GM18858 (cell line): ENCODE data around the gene FCGBP.
"Not testable (repeated sequence)": the region's sequence is repeated elsewhere in the genome, so short reads cannot be mapped to it uniquely, and the experiment has no call there.

Experiments used
- ATAC-seq: cut with Tn5 transposase; IDR thresholded peaks from one replicate; pipeline ENCODE4 v1.9.1; 2021; ENCODE audit not compliant: unreplicated experiment

FCGBP gene

DNA sequence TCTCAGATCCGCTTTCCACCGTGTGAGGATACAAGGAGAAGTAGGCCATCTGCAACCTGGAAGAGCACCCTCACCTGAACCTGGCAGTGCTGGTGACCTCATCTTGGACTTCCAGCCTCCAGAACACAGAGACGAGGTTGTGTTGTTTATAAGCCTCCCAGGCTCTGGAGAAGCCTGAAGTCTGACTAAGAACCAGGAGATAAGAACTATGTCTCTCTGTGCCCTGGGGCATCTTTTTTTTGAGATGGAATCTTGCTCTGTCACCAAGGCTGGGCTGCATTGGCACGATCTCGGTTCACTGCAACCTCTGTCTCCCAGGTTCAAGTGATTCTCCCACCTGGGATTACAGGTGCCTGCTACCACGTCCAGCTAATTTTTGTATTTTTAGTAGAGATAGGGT is 14.5 kb downstream of the FCGBP start:
- ATAC-seq = no peak

GRCh38 chr19:39918183-39918651 is 16.2 kb downstream of the FCGBP start:
- ATAC-seq = no peak

- no peak for ATAC-seq
Measured at GRCh38 chr19:39917561-39918182, 16.8 kb downstream of the FCGBP start.

DNA sequence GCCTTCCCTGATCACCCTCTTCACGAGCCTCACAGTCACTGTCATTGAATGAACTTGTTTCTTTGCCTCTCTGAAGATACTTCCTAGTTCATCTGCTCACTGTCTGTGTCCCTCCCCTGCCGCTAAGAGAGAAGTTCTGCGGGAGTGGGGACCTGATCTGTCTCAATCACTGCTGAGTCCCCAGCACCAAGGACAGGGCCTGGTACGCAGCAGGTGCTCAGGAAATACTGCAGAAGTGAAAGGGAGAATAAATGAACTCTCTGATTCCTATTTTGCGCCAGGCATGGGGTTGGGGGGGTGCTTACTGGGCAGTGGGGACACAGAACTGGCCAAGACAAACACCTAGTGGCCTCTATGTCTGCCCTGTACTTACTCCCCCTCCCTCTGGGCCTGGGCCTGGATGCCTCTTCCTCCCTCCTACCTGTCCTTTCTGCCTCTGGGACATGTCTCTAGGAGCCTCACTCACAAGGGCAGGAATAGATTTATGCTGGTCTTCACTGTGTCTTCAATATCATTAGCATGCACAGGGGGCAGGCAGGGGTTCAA is 17.5 kb downstream of the FCGBP start:
- ATAC-seq = no peak

DNA sequence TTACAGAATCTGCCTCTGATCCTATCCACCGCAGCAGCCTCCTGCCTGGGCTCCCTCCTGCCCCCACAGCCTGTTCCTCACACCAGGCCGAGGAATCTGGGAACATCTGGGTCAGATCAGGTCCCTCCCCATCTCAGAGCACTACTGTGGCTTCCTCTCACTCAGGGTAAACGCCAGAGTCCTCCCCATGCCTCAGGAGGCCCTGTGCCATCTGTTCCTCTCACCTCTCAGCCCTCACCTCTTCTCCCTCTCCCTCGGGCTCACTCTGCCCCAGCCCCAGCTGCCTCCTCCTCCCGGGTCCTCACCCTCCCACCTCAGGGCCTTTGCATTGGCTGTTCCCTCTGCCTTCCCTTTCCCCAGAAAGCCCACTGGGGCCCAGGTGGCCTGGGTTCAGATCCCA is 18.2 kb downstream of the FCGBP start:
- ATAC-seq = no peak

DNA sequence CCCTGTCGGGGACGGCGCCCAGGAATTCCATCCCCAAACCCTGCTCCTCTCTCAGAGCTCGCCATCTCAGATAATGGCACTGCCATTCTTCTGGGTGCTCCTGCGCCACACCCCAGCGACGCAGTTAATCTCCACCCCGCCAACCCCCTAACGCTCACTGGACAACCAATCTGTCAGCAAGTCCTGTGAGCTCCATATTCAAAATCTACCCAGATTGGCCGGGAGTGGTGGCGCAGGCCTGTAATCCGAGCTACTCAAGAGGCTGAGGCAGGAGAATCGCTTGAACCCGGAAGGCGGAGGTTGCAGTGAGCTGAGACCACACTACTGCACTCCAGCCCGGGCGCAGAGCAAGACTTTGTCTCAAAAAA is 18.6 kb downstream of the FCGBP start:
- no peak for ATAC-seq

DNA sequence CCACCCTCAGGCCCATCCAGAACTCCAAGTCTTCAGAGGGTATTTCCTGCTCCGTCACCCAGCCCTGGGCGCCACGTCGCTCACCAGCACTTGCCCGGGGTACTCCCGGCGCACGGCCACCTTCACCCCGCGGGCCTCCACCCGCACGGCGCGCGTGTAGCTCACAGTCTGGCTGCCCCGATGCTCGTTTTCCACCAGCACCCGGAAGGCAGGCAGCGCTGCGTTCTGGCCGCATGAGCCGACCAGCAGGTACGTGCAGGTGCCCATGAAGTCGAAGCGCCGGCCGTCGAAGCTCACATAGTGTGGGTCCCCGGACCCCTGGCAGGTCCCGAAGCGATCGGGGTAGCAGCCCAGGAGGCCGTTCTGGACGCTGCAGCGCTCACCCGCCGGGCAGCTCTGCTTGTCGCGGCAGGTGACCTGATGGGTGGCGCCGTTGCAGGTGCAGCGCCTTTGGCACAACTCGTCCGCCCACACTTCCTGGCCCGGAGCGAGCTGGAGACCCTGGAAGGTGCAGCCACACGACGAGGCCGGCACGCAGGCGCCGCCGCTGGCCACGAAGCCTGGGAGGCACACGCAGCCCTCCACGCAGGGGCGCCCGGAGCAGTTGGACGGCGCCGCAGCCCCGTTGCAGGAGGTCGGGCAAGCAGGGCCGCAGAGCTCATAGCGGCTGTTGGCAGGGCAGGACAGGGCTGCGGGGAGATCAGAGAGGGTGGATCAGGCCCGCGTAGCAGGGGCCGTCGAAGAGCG is 19.2 kb downstream of the FCGBP start:
- ATAC-seq = no peak

DNA sequence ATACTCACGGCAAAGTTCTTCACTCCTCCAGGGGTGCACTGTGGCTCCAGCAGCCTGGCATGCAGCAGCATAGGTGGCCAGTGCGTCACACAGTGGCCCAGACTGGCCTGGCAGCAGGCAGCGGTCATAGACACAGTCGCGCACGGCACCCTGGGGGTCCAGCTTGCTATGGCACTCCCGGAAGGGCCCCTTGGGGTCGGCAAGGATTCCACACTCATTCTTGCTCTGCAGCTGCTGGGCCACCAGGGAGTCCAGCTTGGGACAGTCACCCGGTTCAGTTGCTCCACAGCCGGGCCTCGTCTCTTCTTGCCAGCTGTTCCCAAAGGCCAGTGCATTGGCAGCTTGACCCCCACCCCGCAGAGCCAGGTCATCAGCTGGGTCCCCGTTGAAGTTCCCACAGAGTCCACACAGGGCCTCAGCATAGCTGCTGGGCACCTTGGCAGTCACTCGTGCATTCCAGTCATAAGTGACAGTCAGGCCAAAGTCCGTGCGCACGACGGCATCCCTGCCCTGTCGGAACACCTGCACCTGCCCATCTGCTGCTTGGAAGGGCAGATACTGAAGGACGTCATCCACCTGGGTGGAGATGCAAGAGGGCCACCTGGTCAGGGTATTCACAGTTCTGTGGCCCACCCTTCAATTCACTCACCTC is 20.6 kb downstream of the FCGBP start:
- no peak for ATAC-seq

- ATAC-seq = no peak
Measured at GRCh38 chr19:39908803-39909202, 25.6 kb downstream of the FCGBP start.

GRCh38 chr19:39906820-39907611 is 27.4 kb downstream of the FCGBP start:
- no peak for ATAC-seq

GRCh38 chr19:39906283-39906682 is 28.2 kb downstream of the FCGBP start:
- ATAC-seq = no peak

DNA sequence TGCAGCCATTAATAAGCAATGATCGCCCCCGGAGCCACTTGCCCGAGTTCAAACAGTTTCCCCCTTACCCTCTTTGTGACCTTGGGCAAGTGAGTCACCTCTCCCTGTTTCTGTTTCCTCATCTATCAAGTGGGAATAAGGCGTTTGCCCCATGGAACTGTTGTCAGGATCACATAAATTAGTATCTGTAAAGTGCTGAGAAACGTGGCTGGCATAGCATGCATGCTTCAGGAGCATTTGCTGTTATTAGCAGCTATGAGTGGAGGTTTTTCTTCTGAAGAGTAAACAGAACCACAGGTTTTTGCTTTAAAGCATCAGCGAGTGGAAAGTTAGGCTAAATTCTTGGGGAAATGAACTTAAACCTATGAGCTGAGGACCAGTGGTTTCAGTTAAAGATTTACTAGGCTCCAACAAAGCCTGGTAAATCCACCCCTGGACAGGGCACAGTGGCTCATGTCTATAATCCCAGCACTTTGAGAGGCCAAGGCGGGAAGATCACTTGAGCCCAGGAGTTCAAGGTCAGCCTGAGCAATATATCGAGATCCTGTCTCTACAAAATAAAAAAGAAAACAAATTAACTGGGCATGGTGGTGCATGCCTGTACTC is 30.8 kb downstream of the FCGBP start:
- ATAC-seq = not testable (repeated sequence)

DNA sequence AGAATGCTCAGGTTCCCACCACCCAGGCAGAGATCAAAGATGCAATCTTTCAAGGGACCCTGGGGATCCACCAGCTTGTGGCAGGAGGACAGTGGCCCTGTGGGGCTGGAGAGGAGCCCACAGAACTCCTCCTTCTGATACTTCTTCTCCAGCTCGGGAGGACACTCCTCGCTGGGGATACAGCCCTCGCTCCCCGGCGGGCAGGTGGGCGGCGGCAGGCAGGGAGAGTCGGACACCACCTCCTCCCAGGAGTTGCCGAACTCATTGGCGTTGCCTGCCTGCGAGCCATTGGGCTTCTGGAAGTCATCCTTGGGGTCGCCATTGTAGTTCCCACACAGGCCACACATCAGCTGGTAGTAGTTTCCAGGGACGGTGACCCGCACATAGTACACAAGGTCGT is 32.1 kb downstream of the FCGBP start:
- ATAC-seq = not testable (repeated sequence)

DNA sequence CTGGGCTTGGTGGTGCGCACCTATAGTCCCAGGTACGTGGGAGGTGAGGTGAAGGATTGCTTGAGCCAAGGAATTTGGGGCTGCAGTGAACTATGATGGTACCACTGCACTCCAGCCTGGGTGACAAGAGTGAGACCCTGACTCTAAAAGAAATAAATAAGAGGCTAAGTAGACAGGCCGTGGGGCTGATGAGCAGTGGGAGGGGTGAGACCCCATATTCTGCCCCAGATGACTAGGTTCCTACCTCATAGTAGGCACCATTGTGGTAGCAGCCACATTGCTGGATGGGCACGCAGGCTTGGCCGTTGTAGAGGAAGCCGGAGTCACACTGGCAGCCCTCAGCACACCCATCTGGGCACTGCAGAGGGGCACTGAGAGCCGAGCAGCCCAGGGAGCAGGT is 32.8 kb downstream of the FCGBP start:
- not testable (repeated sequence) for ATAC-seq

DNA sequence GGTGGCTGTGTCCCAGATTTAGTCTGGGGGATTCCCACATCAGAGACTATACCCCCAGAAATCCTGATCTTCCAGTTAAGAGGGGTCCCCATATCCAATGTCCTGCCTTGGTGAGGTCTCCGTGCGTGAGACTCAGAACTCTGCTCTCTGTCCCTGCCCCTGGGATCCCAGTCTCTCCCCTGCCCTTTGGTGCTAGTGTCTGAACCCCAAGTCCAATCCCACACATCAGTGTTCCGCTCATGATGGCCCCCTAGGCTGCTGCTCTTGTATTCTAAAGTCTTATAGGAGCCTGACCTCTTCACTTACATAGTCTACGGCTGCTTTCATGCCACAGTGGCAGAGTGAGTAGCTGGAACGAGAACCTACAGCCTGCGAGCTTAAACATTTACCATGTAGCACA is 35.6 kb downstream of the FCGBP start:
- not testable (repeated sequence) for ATAC-seq

- ATAC-seq = not testable (repeated sequence)
Measured at GRCh38 chr19:39897511-39898245, 36.8 kb downstream of the FCGBP start.

DNA sequence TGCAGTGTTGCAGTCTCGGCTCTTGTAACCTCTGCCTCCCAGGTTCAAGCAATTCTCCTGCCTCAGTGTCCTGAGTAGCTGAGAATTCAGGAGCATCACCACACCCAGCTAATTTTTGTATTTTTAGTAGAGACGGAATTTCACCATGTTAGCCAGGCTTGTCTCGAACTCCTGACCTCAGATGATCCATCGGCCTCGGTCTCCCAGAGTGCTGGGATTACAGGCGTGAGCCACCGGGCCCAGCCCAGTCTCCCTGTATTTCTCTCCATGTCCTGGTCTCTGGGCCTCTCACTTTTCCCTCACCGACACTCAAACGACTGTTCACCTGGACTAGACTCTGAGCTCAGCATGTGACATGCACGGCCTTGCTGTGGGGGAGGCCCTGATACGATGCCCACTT is 39.3 kb downstream of the FCGBP start:
- not testable (repeated sequence) for ATAC-seq

GRCh38 chr19:39894236-39894606 is 40.2 kb downstream of the FCGBP start:
- not testable (repeated sequence) for ATAC-seq

DNA sequence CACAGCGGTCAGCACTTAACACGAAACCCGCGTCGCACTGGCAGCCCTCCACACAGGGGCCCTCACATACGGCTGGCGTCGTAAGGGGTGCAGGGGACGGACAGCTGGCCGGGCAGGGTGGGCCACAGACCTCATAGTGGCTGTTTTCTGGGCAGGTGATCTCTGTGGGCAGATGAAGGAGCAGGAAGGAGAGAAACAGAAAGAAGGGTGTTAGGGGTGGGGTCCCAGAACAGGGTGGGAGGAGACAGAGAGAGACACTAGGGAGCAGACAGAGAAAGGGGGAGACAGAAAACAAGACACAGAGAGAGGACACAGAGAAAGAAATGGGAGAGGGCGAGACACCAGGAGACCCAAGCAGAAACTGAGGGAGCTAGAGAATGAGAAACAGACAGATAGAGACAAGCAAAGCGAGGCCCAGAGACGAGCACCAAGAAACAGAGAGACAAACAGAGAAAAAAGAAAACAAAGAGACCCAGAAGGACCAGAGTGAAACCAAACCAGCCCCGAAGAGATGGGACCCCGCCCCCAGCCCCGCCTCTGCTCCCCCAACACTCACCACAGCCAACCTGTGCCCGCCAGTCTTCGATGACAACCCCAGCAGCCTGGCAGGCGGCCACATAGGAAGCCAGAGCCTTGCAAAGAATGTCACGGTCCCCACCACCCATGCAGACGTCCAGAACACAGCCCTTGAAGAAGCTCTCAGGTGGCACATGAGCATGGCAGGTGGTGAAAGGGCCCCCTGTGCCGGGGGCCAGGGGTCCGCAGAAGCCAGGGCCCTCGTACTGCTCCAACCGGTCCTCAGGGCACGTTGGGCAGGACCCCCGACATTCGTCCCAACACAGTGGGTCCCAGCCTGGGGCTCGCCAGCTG is 40.8 kb downstream of the FCGBP start:
- not testable (repeated sequence) for ATAC-seq
